ENCODE measurements around the gene KIF26A. TPM values are rescaled to one million over a fixed set of nuclear protein-coding genes. Genes with fewer than 3 reads are reported as not detected.

KIF26A gene
- total RNA-seq, 4 donors from 2014 or later, result 3.3 to 6.2 (median 4.9) TPM

GRCh38 chr14:104194716-104195115 is 56.3 kb downstream of the KIF26A start:
- H3K4me3 ChIP-seq (replicated peaks in 1 of 3), result no peak overlapping the region
- no peak for DNase-seq
- peaks cover 0 to 10% of the 10 kb centered on the region in 2 donors for H3K4me1 ChIP-seq
- no peaks in the 10 kb centered on the region for H3K27me3 ChIP-seq
- H3K27ac ChIP-seq, result no peak overlapping the region
- no peaks in the 10 kb centered on the region for H3K36me3 ChIP-seq
- TF ChIP-seq POLR2A (IDR thresholded peaks at IDR 0.05), result no peak
- TF ChIP-seq, protein P1, sequence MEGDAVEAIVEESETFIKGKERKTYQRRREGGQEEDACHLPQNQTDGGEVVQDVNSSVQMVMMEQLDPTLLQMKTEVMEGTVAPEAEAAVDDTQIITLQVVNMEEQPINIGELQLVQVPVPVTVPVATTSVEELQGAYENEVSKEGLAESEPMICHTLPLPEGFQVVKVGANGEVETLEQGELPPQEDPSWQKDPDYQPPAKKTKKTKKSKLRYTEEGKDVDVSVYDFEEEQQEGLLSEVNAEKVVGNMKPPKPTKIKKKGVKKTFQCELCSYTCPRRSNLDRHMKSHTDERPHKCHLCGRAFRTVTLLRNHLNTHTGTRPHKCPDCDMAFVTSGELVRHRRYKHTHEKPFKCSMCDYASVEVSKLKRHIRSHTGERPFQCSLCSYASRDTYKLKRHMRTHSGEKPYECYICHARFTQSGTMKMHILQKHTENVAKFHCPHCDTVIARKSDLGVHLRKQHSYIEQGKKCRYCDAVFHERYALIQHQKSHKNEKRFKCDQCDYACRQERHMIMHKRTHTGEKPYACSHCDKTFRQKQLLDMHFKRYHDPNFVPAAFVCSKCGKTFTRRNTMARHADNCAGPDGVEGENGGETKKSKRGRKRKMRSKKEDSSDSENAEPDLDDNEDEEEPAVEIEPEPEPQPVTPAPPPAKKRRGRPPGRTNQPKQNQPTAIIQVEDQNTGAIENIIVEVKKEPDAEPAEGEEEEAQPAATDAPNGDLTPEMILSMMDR (IDR thresholded peaks at IDR 0.05), result no peak
- no peaks in the 10 kb centered on the region for H3K9me3 ChIP-seq
- intact Hi-C loops (cut with DNase I), result no loop called here
- WGBS, 2 donors, result 94% methylated on average over 3 to 9 of the region's 11 CpGs

- Histone ChIP-seq H3K4me3 (replicated peaks in 1 of 3) (no peak overlapping the region), H3K36me3 (no peaks in the 10 kb centered on the region), H3K27me3 (no peaks in the 10 kb centered on the region), H3K4me1 (peaks cover 0 to 10% of the 10 kb centered on the region in 2 donors), H3K9me3 (no peaks in the 10 kb centered on the region), H3K27ac (no peak overlapping the region)
- no peak for DNase-seq
- 93 to 94% methylated on average over 16 of the region's 16 CpGs for WGBS, 2 donors
- no peak for TF ChIP-seq POLR2A (IDR thresholded peaks at IDR 0.05)
- TF ChIP-seq, protein P1 (IDR thresholded peaks at IDR 0.05), result no peak
- intact Hi-C loops (cut with DNase I), result no loop called here
These were observed 57.0 kb downstream of the KIF26A start for GRCh38 chr14:104195361-104195760.

- Histone ChIP-seq H3K27ac (no peak overlapping the region), H3K36me3 (no peaks in the 10 kb centered on the region), H3K9me3 (no peaks in the 10 kb centered on the region), H3K4me3 (replicated peaks in 1 of 3) (no peak overlapping the region), H3K4me1 (peaks cover 0 to 11% of the 10 kb centered on the region in 2 donors), H3K27me3 (no peaks in the 10 kb centered on the region)
- intact Hi-C loops (cut with DNase I), result no loop called here
- 34 to 63% methylated on average over 14 of the region's 17 CpGs for WGBS, 2 donors
- TF ChIP-seq, protein P1 (IDR thresholded peaks at IDR 0.05), result no peak
- TF ChIP-seq POLR2A (IDR thresholded peaks at IDR 0.05), result no peak
- no peak for DNase-seq
These were observed 57.5 kb downstream of the KIF26A start for GRCh38 chr14:104195878-104196277.

GRCh38 chr14:104196461-104197140 is 58.2 kb downstream of the KIF26A start:
- 9 to 19% methylated on average over 8 to 13 of the region's 14 CpGs for WGBS, 2 donors
- intact Hi-C loops (cut with DNase I), result no loop called here
- no peaks in the 10 kb centered on the region for H3K36me3 ChIP-seq
- H3K27ac ChIP-seq, result no peak overlapping the region
- H3K9me3 ChIP-seq, result no peaks in the 10 kb centered on the region
- peaks cover 3 to 18% of the 10 kb centered on the region in 2 donors for H3K4me1 ChIP-seq
- no peak for TF ChIP-seq POLR2A (IDR thresholded peaks at IDR 0.05)
- TF ChIP-seq, protein P1 (IDR thresholded peaks at IDR 0.05), result no peak
- no peak overlapping the region for H3K4me3 ChIP-seq (replicated peaks in 1 of 3)
- H3K27me3 ChIP-seq, result no peaks in the 10 kb centered on the region
- DNase-seq, result peak; percentile 55 to 59

- DNase-seq, result no peak
- peaks cover 8 to 28% of the 10 kb centered on the region in 2 donors for H3K4me1 ChIP-seq
- H3K4me3 ChIP-seq (replicated peaks in 1 of 3), result no peak overlapping the region
- TF ChIP-seq, protein P1 (IDR thresholded peaks at IDR 0.05), result no peak
- no peak for TF ChIP-seq POLR2A (IDR thresholded peaks at IDR 0.05)
- H3K27me3 ChIP-seq, result no peaks in the 10 kb centered on the region
- no peaks in the 10 kb centered on the region for H3K36me3 ChIP-seq
- WGBS, 2 donors, result 92 to 94% methylated on average over 5 of the region's 5 CpGs
- H3K27ac ChIP-seq, result no peak overlapping the region
- intact Hi-C loops (cut with DNase I), result no loop called here
- H3K9me3 ChIP-seq, result no peaks in the 10 kb centered on the region
These were observed 59.3 kb downstream of the KIF26A start for GRCh38 chr14:104197449-104198247.
